Measurements from ENCODE around the gene CAP2.
"Not testable (repeated sequence)": the region's sequence is repeated elsewhere in the genome, so short reads cannot be mapped to it uniquely, and the experiment has no call there.

CAP2 gene

GRCh38 chr6:17503051-17503450 is 109.7 kb downstream of the CAP2 start:
- DNase-seq (ENCODE audit: low spot score) = no peak

- no peak for DNase-seq (ENCODE audit: low spot score)
These were observed 110.6 kb downstream of the CAP2 start for GRCh38 chr6:17504005-17504404.

- DNase-seq (ENCODE audit: low spot score) = no peak
These were observed 111.7 kb downstream of the CAP2 start for GRCh38 chr6:17505062-17505476.

- DNase-seq (ENCODE audit: low spot score) = no peak
These were observed 112.4 kb downstream of the CAP2 start for GRCh38 chr6:17505767-17506280.

GRCh38 chr6:17506531-17506930 is 113.1 kb downstream of the CAP2 start:
- no peak for DNase-seq (ENCODE audit: low spot score)

GRCh38 chr6:17506962-17507361 is 113.6 kb downstream of the CAP2 start:
- no peak for DNase-seq (ENCODE audit: low spot score)

GRCh38 chr6:17511084-17511483 is 117.7 kb downstream of the CAP2 start:
- DNase-seq (ENCODE audit: low spot score) = no peak

GRCh38 chr6:17511580-17511979 is 118.2 kb downstream of the CAP2 start:
- DNase-seq (ENCODE audit: low spot score) = no peak

- DNase-seq (ENCODE audit: low spot score) = no peak
These were observed 125.7 kb downstream of the CAP2 start for GRCh38 chr6:17519120-17519519.

GRCh38 chr6:17525637-17526036 is 132.2 kb downstream of the CAP2 start:
- DNase-seq (ENCODE audit: low spot score) = no peak

GRCh38 chr6:17527076-17527475 is 133.7 kb downstream of the CAP2 start:
- DNase-seq (ENCODE audit: low spot score) = no peak

GRCh38 chr6:17530321-17530835 is 137.0 kb downstream of the CAP2 start:
- DNase-seq (ENCODE audit: low spot score) = no peak

GRCh38 chr6:17536586-17536985 is 143.2 kb downstream of the CAP2 start:
- DNase-seq (ENCODE audit: low spot score) = no peak

- DNase-seq (ENCODE audit: low spot score) = no peak
These were observed 148.8 kb downstream of the CAP2 start for GRCh38 chr6:17542243-17542642.

- DNase-seq (ENCODE audit: low spot score) = not testable (repeated sequence)
These were observed 152.3 kb downstream of the CAP2 start for GRCh38 chr6:17545681-17546080.

- DNase-seq (ENCODE audit: low spot score) = no peak
These were observed 158.1 kb downstream of the CAP2 start for GRCh38 chr6:17551383-17551958.

- DNase-seq (ENCODE audit: low spot score) = no peak
These were observed 159.5 kb downstream of the CAP2 start for GRCh38 chr6:17552861-17553260.

- no peak for DNase-seq (ENCODE audit: low spot score)
These were observed 162.6 kb downstream of the CAP2 start for GRCh38 chr6:17556014-17556413.

- DNase-seq (ENCODE audit: low spot score) = no peak
These were observed 169.2 kb downstream of the CAP2 start for GRCh38 chr6:17562636-17563035.

- no peak for DNase-seq (ENCODE audit: low spot score)
These were observed 172.0 kb downstream of the CAP2 start for GRCh38 chr6:17565399-17565798.

GRCh38 chr6:17574866-17575560 is 181.6 kb downstream of the CAP2 start:
- DNase-seq (ENCODE audit: low spot score) = no peak

- DNase-seq (ENCODE audit: low spot score) = no peak
These were observed 183.7 kb downstream of the CAP2 start for GRCh38 chr6:17577059-17577458.

GRCh38 chr6:17580518-17581048 is 187.2 kb downstream of the CAP2 start:
- no peak for DNase-seq (ENCODE audit: low spot score)

All from ecto neural progenitor cell (in vitro differentiated cells).